Measurements from ENCODE around the gene PARD3.

- TF ChIP-seq, protein P1, sequence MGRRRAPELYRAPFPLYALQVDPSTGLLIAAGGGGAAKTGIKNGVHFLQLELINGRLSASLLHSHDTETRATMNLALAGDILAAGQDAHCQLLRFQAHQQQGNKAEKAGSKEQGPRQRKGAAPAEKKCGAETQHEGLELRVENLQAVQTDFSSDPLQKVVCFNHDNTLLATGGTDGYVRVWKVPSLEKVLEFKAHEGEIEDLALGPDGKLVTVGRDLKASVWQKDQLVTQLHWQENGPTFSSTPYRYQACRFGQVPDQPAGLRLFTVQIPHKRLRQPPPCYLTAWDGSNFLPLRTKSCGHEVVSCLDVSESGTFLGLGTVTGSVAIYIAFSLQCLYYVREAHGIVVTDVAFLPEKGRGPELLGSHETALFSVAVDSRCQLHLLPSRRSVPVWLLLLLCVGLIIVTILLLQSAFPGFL (CRISPR knock-in tag; IDR thresholded peaks at IDR 0.05; ENCODE audit: borderline replicate concordance): no peak
- TF ChIP-seq, protein P2, sequence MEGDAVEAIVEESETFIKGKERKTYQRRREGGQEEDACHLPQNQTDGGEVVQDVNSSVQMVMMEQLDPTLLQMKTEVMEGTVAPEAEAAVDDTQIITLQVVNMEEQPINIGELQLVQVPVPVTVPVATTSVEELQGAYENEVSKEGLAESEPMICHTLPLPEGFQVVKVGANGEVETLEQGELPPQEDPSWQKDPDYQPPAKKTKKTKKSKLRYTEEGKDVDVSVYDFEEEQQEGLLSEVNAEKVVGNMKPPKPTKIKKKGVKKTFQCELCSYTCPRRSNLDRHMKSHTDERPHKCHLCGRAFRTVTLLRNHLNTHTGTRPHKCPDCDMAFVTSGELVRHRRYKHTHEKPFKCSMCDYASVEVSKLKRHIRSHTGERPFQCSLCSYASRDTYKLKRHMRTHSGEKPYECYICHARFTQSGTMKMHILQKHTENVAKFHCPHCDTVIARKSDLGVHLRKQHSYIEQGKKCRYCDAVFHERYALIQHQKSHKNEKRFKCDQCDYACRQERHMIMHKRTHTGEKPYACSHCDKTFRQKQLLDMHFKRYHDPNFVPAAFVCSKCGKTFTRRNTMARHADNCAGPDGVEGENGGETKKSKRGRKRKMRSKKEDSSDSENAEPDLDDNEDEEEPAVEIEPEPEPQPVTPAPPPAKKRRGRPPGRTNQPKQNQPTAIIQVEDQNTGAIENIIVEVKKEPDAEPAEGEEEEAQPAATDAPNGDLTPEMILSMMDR (IDR thresholded peaks at IDR 0.05): no peak
- no peak for TF ChIP-seq SOX15 (CRISPR knock-in tag; IDR thresholded peaks at IDR 0.05)
- no peak for TF ChIP-seq MAX (CRISPR knock-in tag; IDR thresholded peaks at IDR 0.05)
- TF ChIP-seq CDX4 (CRISPR knock-in tag; IDR thresholded peaks at IDR 0.05; ENCODE audit: borderline replicate concordance): no peak
- TF ChIP-seq RELA (CRISPR knock-in tag; IDR thresholded peaks at IDR 0.05; ENCODE audit: borderline replicate concordance): no peak
- TF ChIP-seq KAT7 (CRISPR knock-in tag; IDR thresholded peaks at IDR 0.05; ENCODE audit: borderline replicate concordance): no peak
- TF ChIP-seq AR (CRISPR knock-in tag; IDR thresholded peaks at IDR 0.05): no peak
- no peak for TF ChIP-seq NFATC4 (CRISPR knock-in tag; IDR thresholded peaks at IDR 0.05)
Observed at GRCh38 chr10:34135515-34135914, 679.6 kb downstream of the PARD3 start.
